Neural cell (in vitro differentiated cells): ENCODE results near the gene PRKAR1B. TPM values are rescaled to one million over a fixed set of nuclear protein-coding genes. Genes with fewer than 3 reads are reported as not detected.

Experiments
- H2AFZ ChIP-seq: fragments of 200-600, 300-800 bp; sonication (generic), shearing (Covaris generic); 2 replicates; pipeline ENCODE4 v1.6.0; 2014; ENCODE audit warnings: low read depth, mild to moderate bottlenecking, antibody characterized with exemption, low read length, moderate library complexity
- H3F3A ChIP-seq: fragments of 200-600 bp; shearing (Covaris generic); 2 replicates; pipeline ENCODE4 v1.6.1; 2016; ENCODE audit warnings: mild to moderate bottlenecking, moderate library complexity, mixed read lengths, antibody characterized with exemption, low read length; ENCODE audit not compliant: insufficient read depth, poor library complexity, severe bottlenecking
- H3K27ac ChIP-seq: fragments of 200-600, 300-800 bp; sonication (generic), shearing (Covaris generic); 2 replicates; pipeline ENCODE4 v1.5.1; 2014; ENCODE audit warnings: mild to moderate bottlenecking, low read length, moderate library complexity
- H3K27me3 ChIP-seq: fragments of 300-800, 200-600 bp; sonication (generic), shearing (Covaris generic); 2 replicates; pipeline ENCODE4 v1.6.0; 2014; ENCODE audit warnings: mild to moderate bottlenecking, low read depth, low read length, moderate library complexity; ENCODE audit not compliant: insufficient read depth
- H3K36me3 ChIP-seq: fragments of 300-800, 200-600 bp; sonication (generic), shearing (Covaris generic); 2 replicates; pipeline ENCODE4 v1.5.1; 2014; ENCODE audit warnings: mild to moderate bottlenecking, antibody characterized with exemption, low read length, moderate library complexity; ENCODE audit not compliant: insufficient read depth
- H3K4me2 ChIP-seq: fragments of 300-800, 200-600 bp; sonication (generic), shearing (Covaris generic); 2 replicates; pipeline ENCODE4 v1.6.0; 2014; ENCODE audit warnings: mild to moderate bottlenecking, low read length
- H3K4me3 ChIP-seq: fragments of 300-800, 200-600 bp; sonication (generic), shearing (Covaris generic); 2 replicates; pipeline ENCODE4 v1.5.1; 2014; ENCODE audit warnings: mild to moderate bottlenecking, low read length, moderate library complexity
- H3K79me2 ChIP-seq: fragments of 200-600 bp; shearing (Covaris generic); replicated peaks from 2 replicates; pipeline ENCODE4 v1.6.0; 2014; ENCODE audit warnings: mild to moderate bottlenecking, low read length, moderate library complexity; ENCODE audit not compliant: insufficient read depth
- H3K9ac ChIP-seq: fragments of 300-800, 200-600 bp; sonication (generic), shearing (Covaris generic); 2 replicates; pipeline ENCODE4 v1.6.1; 2016; ENCODE audit warnings: mild to moderate bottlenecking, low read length, mixed read lengths
- H3K9me2 ChIP-seq: fragments of 200-600 bp; shearing (Covaris generic); 2 replicates; pipeline ENCODE4 v1.6.1; 2016; ENCODE audit warnings: mild to moderate bottlenecking, low read length, mixed read lengths; ENCODE audit not compliant: insufficient read depth
- H3K9me3 ChIP-seq: fragments of 200-600, 300-800 bp; sonication (generic), shearing (Covaris generic); 2 replicates; pipeline ENCODE4 v1.6.1; 2016; ENCODE audit warnings: mild to moderate bottlenecking, mixed run types, low read length, moderate library complexity, mixed read lengths
- H4K20me1 ChIP-seq: fragments of 200-600 bp; shearing (Covaris generic); 2 replicates; pipeline ENCODE4 v1.6.1; 2016; ENCODE audit warnings: mild to moderate bottlenecking, mixed run types; ENCODE audit not compliant: insufficient read depth
- EP300 ChIP-seq: fragments of 450-650 bp; conservative IDR thresholded peaks from 2 replicates; pipeline ENCODE4 v1.6.1; 2014; ENCODE audit warnings: antibody characterized with exemption, mild to moderate bottlenecking, moderate library complexity; ENCODE audit not compliant: poor library complexity, severe bottlenecking
- EZH2 ChIP-seq: fragments of 200-600, 300-800 bp; shearing (Covaris generic), sonication (generic); IDR thresholded peaks from 2 replicates; pipeline ENCODE4 v1.6.1; 2014; ENCODE audit warnings: antibody characterized with exemption, low read length, borderline replicate concordance, mild to moderate bottlenecking; ENCODE audit not compliant: insufficient read depth, poor library complexity, severe bottlenecking
- MXI1 ChIP-seq: fragments of 450-650 bp; conservative IDR thresholded peaks from 2 replicates; pipeline ENCODE4 v1.6.1; 2014; ENCODE audit warnings: antibody characterized with exemption, mild to moderate bottlenecking; ENCODE audit not compliant: poor library complexity, severe bottlenecking
- POLR2AphosphoS5 ChIP-seq: IDR thresholded peaks from 2 replicates; pipeline ENCODE4 v1.6.1; 2012
- RAD21 ChIP-seq: fragments of 450-650 bp; conservative IDR thresholded peaks from 2 replicates; pipeline ENCODE4 v1.6.1; 2014; ENCODE audit warnings: antibody characterized with exemption, mild to moderate bottlenecking, moderate library complexity
- SMC3 ChIP-seq: fragments of 450-650 bp; conservative IDR thresholded peaks from 2 replicates; pipeline ENCODE4 v1.6.1; 2014; ENCODE audit warnings: antibody characterized with exemption, mild to moderate bottlenecking, moderate library complexity; ENCODE audit not compliant: poor library complexity
- TAF1 ChIP-seq: IDR thresholded peaks from 2 replicates; pipeline ENCODE4 v1.6.1; 2012; ENCODE audit warnings: low read depth
- polyA plus RNA-seq: library from polyadenylated mRNA; depleted of rRNA; stranded (reverse); fragments of >200 nt; gene quantifications from 2 replicates; pipeline ENCODE4 v1.2.3, GENCODE V29; 2014
- TF ChIP-seq, protein P1 (sequence below): IDR thresholded peaks from 2 replicates; pipeline ENCODE4 v1.6.1; 2012; ENCODE audit warnings: borderline replicate concordance
- TF ChIP-seq, protein P2 (sequence below): fragments of 450-650 bp; IDR thresholded peaks from 2 replicates; pipeline ENCODE4 v1.5.1; 2014; ENCODE audit warnings: antibody characterized with exemption, mild to moderate bottlenecking, moderate library complexity; ENCODE audit not compliant: poor library complexity, severe bottlenecking

PRKAR1B gene
- polyA plus RNA-seq, 1 donor from 2014 or later: 38.6 TPM

DNA sequence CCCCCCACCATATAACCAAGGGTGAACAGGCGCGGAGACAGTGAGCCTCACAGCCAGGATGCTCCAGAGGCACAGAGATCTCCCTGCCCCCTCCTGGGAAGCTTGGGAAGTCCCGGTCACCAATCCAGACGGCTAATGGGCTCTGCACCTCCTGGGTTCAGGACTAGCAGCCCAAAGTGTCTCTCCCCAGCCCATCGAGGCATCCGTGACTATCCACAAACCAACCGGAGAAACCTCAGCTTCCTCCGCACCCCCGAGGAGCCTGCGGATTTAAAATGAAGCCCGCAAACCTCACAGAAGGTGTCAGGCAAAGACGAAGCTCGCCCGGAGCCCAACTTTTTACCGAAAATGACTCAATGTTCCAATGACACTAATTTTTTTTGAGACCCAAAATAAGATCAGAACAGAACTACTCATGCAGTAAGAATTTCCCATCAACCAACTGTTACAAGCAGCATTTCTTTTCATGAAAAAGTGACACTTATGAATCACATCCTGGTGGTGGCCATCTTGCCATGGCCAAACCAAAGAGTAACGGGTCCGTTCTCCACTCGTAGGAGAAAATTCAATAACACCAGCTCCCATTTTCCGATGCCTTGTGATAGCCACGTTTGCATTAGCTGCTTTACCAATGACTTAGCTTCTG is 213.4 kb downstream of the PRKAR1B start:
- Histone ChIP-seq H2AFZ (no peak overlapping the region), H3K4me2 (no peak overlapping the region), H3K9ac (no peak overlapping the region), H3K27me3 (peaks cover 41% of the 10 kb centered on the region), H3K9me3 (no peaks in the 10 kb centered on the region), H3K36me3 (no peaks in the 10 kb centered on the region), H4K20me1 (no peaks in the 10 kb centered on the region), H3F3A (no peaks in the 10 kb centered on the region), H3K79me2 (no peaks in the 10 kb centered on the region), H3K4me3 (no peak overlapping the region), H3K27ac (no peak overlapping the region), H3K9me2 (no peaks in the 10 kb centered on the region)
- TF ChIP-seq EP300 (no peak), RAD21 (no peak), POLR2AphosphoS5 (no peak), SMC3 (no peak), TAF1 (no peak), MXI1 (no peak), EZH2 (no peak)
- TF ChIP-seq, protein P1, sequence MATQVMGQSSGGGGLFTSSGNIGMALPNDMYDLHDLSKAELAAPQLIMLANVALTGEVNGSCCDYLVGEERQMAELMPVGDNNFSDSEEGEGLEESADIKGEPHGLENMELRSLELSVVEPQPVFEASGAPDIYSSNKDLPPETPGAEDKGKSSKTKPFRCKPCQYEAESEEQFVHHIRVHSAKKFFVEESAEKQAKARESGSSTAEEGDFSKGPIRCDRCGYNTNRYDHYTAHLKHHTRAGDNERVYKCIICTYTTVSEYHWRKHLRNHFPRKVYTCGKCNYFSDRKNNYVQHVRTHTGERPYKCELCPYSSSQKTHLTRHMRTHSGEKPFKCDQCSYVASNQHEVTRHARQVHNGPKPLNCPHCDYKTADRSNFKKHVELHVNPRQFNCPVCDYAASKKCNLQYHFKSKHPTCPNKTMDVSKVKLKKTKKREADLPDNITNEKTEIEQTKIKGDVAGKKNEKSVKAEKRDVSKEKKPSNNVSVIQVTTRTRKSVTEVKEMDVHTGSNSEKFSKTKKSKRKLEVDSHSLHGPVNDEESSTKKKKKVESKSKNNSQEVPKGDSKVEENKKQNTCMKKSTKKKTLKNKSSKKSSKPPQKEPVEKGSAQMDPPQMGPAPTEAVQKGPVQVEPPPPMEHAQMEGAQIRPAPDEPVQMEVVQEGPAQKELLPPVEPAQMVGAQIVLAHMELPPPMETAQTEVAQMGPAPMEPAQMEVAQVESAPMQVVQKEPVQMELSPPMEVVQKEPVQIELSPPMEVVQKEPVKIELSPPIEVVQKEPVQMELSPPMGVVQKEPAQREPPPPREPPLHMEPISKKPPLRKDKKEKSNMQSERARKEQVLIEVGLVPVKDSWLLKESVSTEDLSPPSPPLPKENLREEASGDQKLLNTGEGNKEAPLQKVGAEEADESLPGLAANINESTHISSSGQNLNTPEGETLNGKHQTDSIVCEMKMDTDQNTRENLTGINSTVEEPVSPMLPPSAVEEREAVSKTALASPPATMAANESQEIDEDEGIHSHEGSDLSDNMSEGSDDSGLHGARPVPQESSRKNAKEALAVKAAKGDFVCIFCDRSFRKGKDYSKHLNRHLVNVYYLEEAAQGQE: no peak
- TF ChIP-seq, protein P2, sequence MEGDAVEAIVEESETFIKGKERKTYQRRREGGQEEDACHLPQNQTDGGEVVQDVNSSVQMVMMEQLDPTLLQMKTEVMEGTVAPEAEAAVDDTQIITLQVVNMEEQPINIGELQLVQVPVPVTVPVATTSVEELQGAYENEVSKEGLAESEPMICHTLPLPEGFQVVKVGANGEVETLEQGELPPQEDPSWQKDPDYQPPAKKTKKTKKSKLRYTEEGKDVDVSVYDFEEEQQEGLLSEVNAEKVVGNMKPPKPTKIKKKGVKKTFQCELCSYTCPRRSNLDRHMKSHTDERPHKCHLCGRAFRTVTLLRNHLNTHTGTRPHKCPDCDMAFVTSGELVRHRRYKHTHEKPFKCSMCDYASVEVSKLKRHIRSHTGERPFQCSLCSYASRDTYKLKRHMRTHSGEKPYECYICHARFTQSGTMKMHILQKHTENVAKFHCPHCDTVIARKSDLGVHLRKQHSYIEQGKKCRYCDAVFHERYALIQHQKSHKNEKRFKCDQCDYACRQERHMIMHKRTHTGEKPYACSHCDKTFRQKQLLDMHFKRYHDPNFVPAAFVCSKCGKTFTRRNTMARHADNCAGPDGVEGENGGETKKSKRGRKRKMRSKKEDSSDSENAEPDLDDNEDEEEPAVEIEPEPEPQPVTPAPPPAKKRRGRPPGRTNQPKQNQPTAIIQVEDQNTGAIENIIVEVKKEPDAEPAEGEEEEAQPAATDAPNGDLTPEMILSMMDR: no peak

DNA sequence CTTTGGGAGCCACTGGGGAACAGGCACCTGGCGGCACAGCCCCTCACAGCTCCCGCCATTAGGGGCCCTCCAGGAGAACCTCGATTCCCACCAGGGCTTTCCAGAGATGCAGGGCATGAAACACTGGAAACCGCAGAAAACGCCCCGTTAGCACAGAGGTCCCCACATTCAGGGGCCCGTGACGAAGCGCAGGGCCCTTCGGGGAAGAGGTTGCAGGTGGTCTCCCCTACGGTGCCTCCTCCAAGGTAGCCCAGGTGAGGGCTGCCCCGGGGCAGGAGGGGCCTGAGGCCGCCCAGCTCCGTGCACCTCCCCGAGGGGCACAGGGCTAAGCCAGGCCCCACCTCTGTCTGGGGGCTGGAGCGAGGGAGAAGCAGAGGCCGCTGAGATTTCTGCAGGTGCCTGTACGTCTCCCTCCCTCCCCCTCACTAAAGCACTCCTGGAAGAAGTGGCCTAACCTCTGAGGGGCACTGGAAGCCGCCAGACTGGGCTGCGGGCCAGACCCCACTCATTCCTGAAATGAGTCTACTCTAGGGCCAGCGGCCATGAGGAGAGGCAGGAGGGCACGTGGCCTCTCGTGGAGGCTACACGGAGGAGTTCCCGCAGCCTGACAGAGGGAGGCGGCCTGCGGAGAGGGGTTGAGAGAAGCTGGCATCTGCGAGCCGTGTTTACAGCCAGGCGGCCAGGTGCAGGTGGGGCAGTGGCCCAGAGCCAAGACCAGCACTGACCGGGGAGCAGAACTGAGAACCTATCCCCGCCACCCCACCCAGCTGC is 214.4 kb downstream of the PRKAR1B start:
- H3K79me2 ChIP-seq: no peaks in the 10 kb centered on the region
- H3K9ac ChIP-seq: no peak overlapping the region
- no peak overlapping the region for H3K27ac ChIP-seq
- no peaks in the 10 kb centered on the region for H3F3A ChIP-seq
- no peak overlapping the region for H3K4me2 ChIP-seq
- no peak overlapping the region for H3K4me3 ChIP-seq
- H3K9me3 ChIP-seq: no peaks in the 10 kb centered on the region
- H3K9me2 ChIP-seq: no peaks in the 10 kb centered on the region
- no peak overlapping the region for H2AFZ ChIP-seq
- TF ChIP-seq EP300: no peak
- TF ChIP-seq EZH2: no peak
- TF ChIP-seq SMC3: no peak
- no peak for TF ChIP-seq POLR2AphosphoS5
- no peak for TF ChIP-seq MXI1
- no peak for TF ChIP-seq TAF1
- TF ChIP-seq, protein P1: no peak
- no peak for TF ChIP-seq RAD21
- TF ChIP-seq, protein P2: no peak
- H3K27me3 ChIP-seq: peaks cover 34% of the 10 kb centered on the region
- no peaks in the 10 kb centered on the region for H4K20me1 ChIP-seq
- H3K36me3 ChIP-seq: no peaks in the 10 kb centered on the region
